Measurements from ENCODE around the gene GPRC5A.

The GPRC5A gene

GRCh38 chr12:12903642-12904609 is 12.6 kb downstream of the GPRC5A start:
- Histone ChIP-seq H3K4me1 (ENCODE audit: control insufficient read depth, insufficient read depth, low read length) (peaks cover 17% of the 10 kb centered on the region), H3K27ac (ENCODE audit: extremely low read depth, low read depth, low read length) (no peak overlapping the region), H3K9me3 (ENCODE audit: control insufficient read depth, insufficient read depth, low read depth, low read length) (no peaks in the 10 kb centered on the region), H3K36me3 (ENCODE audit: control insufficient read depth in 2 of 2, insufficient read depth in 1 of 2, low read length in 2 of 2) (peaks cover 0 to 9% of the 10 kb centered on the region in 2 experiments; a peak in 2 of 3 replicates), H3K4me3 (ENCODE audit: low read depth, low read length) (no peak overlapping the region)
- CTCF ChIA-PET: interaction anchor here (0.6 to 3.3 kb wide), 2 partner anchors 12 to 16 kb away, joined by 3 to 13 read pairs; no protein-coding TSS in a partner anchor
- TF ChIP-seq REST (tag by site-specific recombination; IDR thresholded peaks at IDR 0.05): no peak
- no peak for TF ChIP-seq ZNF473 (tag by site-specific recombination; IDR thresholded peaks at IDR 0.05)
- peak; percentile 70 for TF ChIP-seq GLIS1 (tag by site-specific recombination; IDR thresholded peaks at IDR 0.05)
- TF ChIP-seq ZNF843 (tag by site-specific recombination; IDR thresholded peaks at IDR 0.05): no peak
- POLR2A ChIA-PET: no interaction called here

GRCh38 chr12:12907552-12907951 is 16.2 kb downstream of the GPRC5A start:
- H3K9me3 ChIP-seq (ENCODE audit: control insufficient read depth, insufficient read depth, low read depth, low read length): no peaks in the 10 kb centered on the region
- POLR2A ChIA-PET: interaction anchor here (2.4 kb wide), 1 partner anchor 16 kb away, joined by 7 read pairs; the partner anchor contains the start of gene GPRC5A
- no peak overlapping the region for H3K4me3 ChIP-seq (ENCODE audit: low read depth, low read length)
- TF ChIP-seq ZNF776 (tag by site-specific recombination; IDR thresholded peaks at IDR 0.05; ENCODE audit: borderline replicate concordance) (no peak), ZNF121 (tag by site-specific recombination; IDR thresholded peaks at IDR 0.05) (peak; percentile 98)
- H3K36me3 ChIP-seq (ENCODE audit: control insufficient read depth in 2 of 2, insufficient read depth in 1 of 2, low read length in 2 of 2): peaks cover 0 to 21% of the 10 kb centered on the region in 2 experiments; a peak in 2 of 3 replicates
- no peak overlapping the region for H3K27ac ChIP-seq (ENCODE audit: extremely low read depth, low read depth, low read length)
- H3K4me1 ChIP-seq (ENCODE audit: control insufficient read depth, insufficient read depth, low read length): peaks cover 3% of the 10 kb centered on the region; the same call in 1 of the 2 replicates
- CTCF ChIA-PET: interaction anchor here (0.6 to 4.0 kb wide), 5 partner anchors 8 to 78 kb away, joined by 3 to 17 read pairs (median 4); no protein-coding TSS in a partner anchor

- H3K9me3 ChIP-seq (ENCODE audit: control insufficient read depth, insufficient read depth, low read depth, low read length): no peaks in the 10 kb centered on the region
- H3K27ac ChIP-seq (ENCODE audit: extremely low read depth, low read depth, low read length): no peak overlapping the region
- peaks cover 3% of the 10 kb centered on the region; the same call in 1 of the 2 replicates for H3K4me1 ChIP-seq (ENCODE audit: control insufficient read depth, insufficient read depth, low read length)
- TF ChIP-seq ZNF335 (tag by site-specific recombination; conservative IDR thresholded peaks at IDR 0.05) (no peak), GLIS2 (tag by site-specific recombination; IDR thresholded peaks at IDR 0.05) (no peak), ZFP69B (tag by site-specific recombination; IDR thresholded peaks at IDR 0.05) (no peak), ZNF19 (tag by site-specific recombination; IDR thresholded peaks at IDR 0.05; ENCODE audit: low read depth) (no peak), ZNF280C (tag by site-specific recombination; IDR thresholded peaks at IDR 0.05) (no peak), ZNF529 (tag by site-specific recombination; IDR thresholded peaks at IDR 0.05; ENCODE audit: insufficient replicate concordance) (no peak), ZNF18 (tag by site-specific recombination; IDR thresholded peaks at IDR 0.05) (no peak)
- peaks cover 0 to 27% of the 10 kb centered on the region in 2 experiments; a peak in 2 of 3 replicates for H3K36me3 ChIP-seq (ENCODE audit: control insufficient read depth in 2 of 2, insufficient read depth in 1 of 2, low read length in 2 of 2)
- POLR2A ChIA-PET: interaction anchor here (2.4 kb wide), 1 partner anchor 17 kb away, joined by 7 read pairs; the partner anchor contains the start of gene GPRC5A
- H3K4me3 ChIP-seq (ENCODE audit: low read depth, low read length): no peak overlapping the region
- CTCF ChIA-PET: interaction anchor here (0.6 to 4.0 kb wide), 5 partner anchors 8 to 146 kb away, joined by 3 to 17 read pairs (median 4); no protein-coding TSS in a partner anchor
Measured at GRCh38 chr12:12908252-12908651, 16.9 kb downstream of the GPRC5A start.

Measured in HEK293 (cell line).